NCI-H1417 treated with DMSO at 0.1 percent for 48 hours (cell line): Measurements from ENCODE around the gene FAM120B.

Experiments used
- DNase-seq: peaks from one replicate; lab custom pipeline; 2025; lab: John Stamatoyannopoulos, UW

Gene FAM120B

GRCh38 chr6:170444056-170444591 is 137.6 kb downstream of the FAM120B start:
- no peak for DNase-seq

- no peak for DNase-seq
Observed at GRCh38 chr6:170444811-170445211, 138.3 kb downstream of the FAM120B start.

- no peak for DNase-seq
Observed at GRCh38 chr6:170445487-170445886, 138.9 kb downstream of the FAM120B start.

GRCh38 chr6:170445971-170446370 is 139.4 kb downstream of the FAM120B start:
- no peak for DNase-seq

- no peak for DNase-seq
Observed at GRCh38 chr6:170446841-170447560, 140.4 kb downstream of the FAM120B start.

GRCh38 chr6:170447561-170447930 is 141.0 kb downstream of the FAM120B start:
- DNase-seq, result no peak

- DNase-seq, result no peak
Observed at GRCh38 chr6:170448317-170448716, 141.8 kb downstream of the FAM120B start.

- DNase-seq, result no peak
Observed at GRCh38 chr6:170448751-170449630, 142.4 kb downstream of the FAM120B start.

- DNase-seq, result no peak
Observed at GRCh38 chr6:170449835-170450753, 143.5 kb downstream of the FAM120B start.

- no peak for DNase-seq
Observed at GRCh38 chr6:170450916-170451761, 144.6 kb downstream of the FAM120B start.

- DNase-seq, result no peak
Observed at GRCh38 chr6:170451762-170452651, 145.4 kb downstream of the FAM120B start.

- no peak for DNase-seq
Observed at GRCh38 chr6:170452767-170453545, 146.4 kb downstream of the FAM120B start.

- DNase-seq, result no peak
Observed at GRCh38 chr6:170453586-170454511, 147.3 kb downstream of the FAM120B start.

GRCh38 chr6:170454512-170455285 is 148.1 kb downstream of the FAM120B start:
- DNase-seq, result no peak

- no peak for DNase-seq
Observed at GRCh38 chr6:170455335-170455979, 148.9 kb downstream of the FAM120B start.

- no peak for DNase-seq
Observed at GRCh38 chr6:170456334-170456733, 149.8 kb downstream of the FAM120B start.
